ENCODE data around the gene RHOA.

The RHOA gene

GRCh38 chr3:49421890-49422378, 10.2 kb upstream of the RHOA start:
- DNase-seq (ENCODE audit: extremely low read depth, low read depth) = no peak
- TF ChIP-seq CTCF (IDR thresholded peaks at IDR 0.05; ENCODE audit: low read depth, low read length) = no peak

GRCh38 chr3:49417516-49418120, 5.8 kb upstream of the RHOA start:
- DNase-seq (ENCODE audit: extremely low read depth, low read depth) = no peak
- no peak for TF ChIP-seq CTCF (IDR thresholded peaks at IDR 0.05; ENCODE audit: low read depth, low read length)

- no peak for TF ChIP-seq CTCF (IDR thresholded peaks at IDR 0.05; ENCODE audit: low read depth, low read length)
These were observed 5.1 kb upstream of the RHOA start for GRCh38 chr3:49416867-49417266.

GRCh38 chr3:49415931-49416601, 4.3 kb upstream of the RHOA start:
- no peak for TF ChIP-seq CTCF (IDR thresholded peaks at IDR 0.05; ENCODE audit: low read depth, low read length)
- DNase-seq (ENCODE audit: extremely low read depth, low read depth) = no peak

More at GRCh38 chr3:49416867-49417266, 5.1 kb upstream of the RHOA start:
- DNase-seq (ENCODE audit: extremely low read depth, low read depth) = no peak

- no peak for DNase-seq (ENCODE audit: extremely low read depth, low read depth)
- TF ChIP-seq CTCF (IDR thresholded peaks at IDR 0.05; ENCODE audit: low read depth, low read length) = no peak
These were observed 3.0 kb upstream of the RHOA start for GRCh38 chr3:49414753-49415152.

- TF ChIP-seq CTCF (IDR thresholded peaks at IDR 0.05; ENCODE audit: low read depth, low read length) = no peak
- no peak for DNase-seq (ENCODE audit: extremely low read depth, low read depth)
These were observed 1.6 kb upstream of the RHOA start for GRCh38 chr3:49413338-49413734.

- no peak for TF ChIP-seq CTCF (IDR thresholded peaks at IDR 0.05; ENCODE audit: low read depth, low read length)
- DNase-seq (ENCODE audit: extremely low read depth, low read depth) = no peak
These were observed 1.0 kb upstream of the RHOA start for GRCh38 chr3:49412632-49413337.

Data from AG09319 (cell line).